Fibroblast of villous mesenchyme (primary cell): Measurements from ENCODE around the gene GCGR. TPM values are rescaled to one million over a fixed set of nuclear protein-coding genes. Genes with fewer than 3 reads are reported as not detected.

Experiments used
- DNase-seq: peaks from one replicate; pipeline ENCODE4 v3.0.0-alpha.2; 2010; ENCODE audit warnings: low read depth
- H3K4me3 ChIP-seq: 2 replicates; pipeline ENCODE4 v1.5.1; 2011; ENCODE audit warnings: low read depth, mild to moderate bottlenecking, low read length
- CTCF ChIP-seq: IDR thresholded peaks from 2 replicates; pipeline ENCODE4 v1.5.1; 2012; ENCODE audit warnings: low read depth, mild to moderate bottlenecking, low read length; ENCODE audit not compliant: insufficient read depth
- total RNA-seq: library from RNA; depleted of rRNA; stranded (reverse); fragments of >200 nt; gene quantifications from 2 replicates; pipeline ENCODE4 v1.2.3, GENCODE V29; 2012

GCGR gene
- total RNA-seq, 1 donor: not detected

- DNase-seq: no peak
- no peak for TF ChIP-seq CTCF
- no peak overlapping the region for H3K4me3 ChIP-seq
These were observed 9.4 kb downstream of the GCGR start for GRCh38 chr17:81813371-81813684.

- DNase-seq: no peak
- H3K4me3 ChIP-seq: no peak overlapping the region
- no peak for TF ChIP-seq CTCF
These were observed 10.1 kb downstream of the GCGR start for GRCh38 chr17:81813861-81814683.

GRCh38 chr17:81814748-81815645 is 11.0 kb downstream of the GCGR start:
- TF ChIP-seq CTCF: no peak
- no peak for DNase-seq
- H3K4me3 ChIP-seq: no peak overlapping the region

GRCh38 chr17:81815646-81815986 is 11.7 kb downstream of the GCGR start:
- TF ChIP-seq CTCF: no peak
- no peak for DNase-seq
- H3K4me3 ChIP-seq: no peak overlapping the region

- H3K4me3 ChIP-seq: no peak overlapping the region
- no peak for DNase-seq
- no peak for TF ChIP-seq CTCF
These were observed 13.8 kb downstream of the GCGR start for GRCh38 chr17:81817758-81818147.

- no peak overlapping the region for H3K4me3 ChIP-seq
- DNase-seq: no peak
- no peak for TF ChIP-seq CTCF
These were observed 15.8 kb downstream of the GCGR start for GRCh38 chr17:81819708-81820107.

- no peak for TF ChIP-seq CTCF
- no peak for DNase-seq
These were observed 17.2 kb downstream of the GCGR start for GRCh38 chr17:81821147-81821546.

More at GRCh38 chr17:81821147-81821546, 17.2 kb downstream of the GCGR start:
- H3K4me3 ChIP-seq: no peak overlapping the region
